ENCODE data around the gene CARD11. TPM values are rescaled to one million over a fixed set of nuclear protein-coding genes. Genes with fewer than 3 reads are reported as not detected.

The CARD11 gene
- total and polyA plus RNA-seq, 11 donors: 0.15 to 3.2 (median 0.33) TPM; not detected in 2

DNA sequence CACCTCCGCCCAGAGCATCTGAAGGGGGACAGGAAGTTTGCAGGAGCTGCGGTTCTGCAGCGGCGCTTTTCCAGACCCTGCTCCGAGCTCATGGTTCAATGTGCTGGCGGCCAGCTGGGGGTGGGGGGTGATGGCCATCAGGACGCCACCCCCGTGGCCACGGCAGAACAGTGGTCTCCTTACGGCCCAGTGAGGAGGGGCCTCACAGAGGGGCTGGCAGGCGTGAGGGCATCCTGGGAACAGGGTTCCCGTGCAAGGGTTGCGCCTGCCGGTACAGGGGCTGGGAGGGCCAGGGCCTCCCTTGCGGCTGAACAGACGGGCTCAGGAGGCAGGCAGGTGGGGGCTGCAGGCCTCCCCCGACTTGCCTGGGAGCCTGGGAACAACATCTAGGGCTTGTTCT is 160.6 kb downstream of the CARD11 start:
- no peaks in the 10 kb centered on the region for H3K9me3 ChIP-seq
- peaks cover 0 to 7% (median 0%) of the 10 kb centered on the region in 12 donors for H3K4me1 ChIP-seq
- WGBS, 4 donors: 76 to 91% (median 80%) methylated on average over 4 to 17 of the region's 17 CpGs
- H3K27me3 ChIP-seq: no peaks in the 10 kb centered on the region
- ATAC-seq (no peak), DNase-seq (no peak)
- no peak overlapping the region for H3K27ac ChIP-seq
- no peak overlapping the region for H3K4me3 ChIP-seq
- no peaks in the 10 kb centered on the region for H3K36me3 ChIP-seq
- intact Hi-C loops (cut with DNase I): loop anchor here in 1 of 10 donors (10.0 kb wide), 1 partner anchor 792 kb away; no protein-coding TSS in a partner anchor
- TF ChIP-seq CTCF (IDR thresholded peaks at IDR 0.05): no peak
- TF ChIP-seq POLR2A (IDR thresholded peaks at IDR 0.05): no peak

DNA sequence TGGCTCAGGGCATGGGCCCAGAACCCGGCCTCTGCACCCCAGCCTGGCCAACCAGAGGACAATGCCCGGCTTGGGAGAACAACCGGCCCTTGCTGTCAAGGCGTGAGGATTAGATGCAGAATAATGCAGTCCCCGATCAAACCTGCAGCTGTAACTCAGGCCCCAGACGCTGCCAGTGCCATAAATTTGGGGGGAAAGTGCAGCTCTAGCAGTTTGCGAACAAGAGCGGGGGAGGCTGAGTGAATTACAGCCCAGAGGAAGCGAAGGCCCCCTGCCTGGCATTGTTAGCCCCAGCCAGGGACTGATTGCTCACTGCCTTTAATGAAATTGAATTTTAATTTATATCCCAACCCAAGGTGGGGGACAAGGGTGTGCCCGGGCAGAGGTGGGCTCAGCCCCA is 161.6 kb downstream of the CARD11 start:
- H3K9me3 ChIP-seq: no peaks in the 10 kb centered on the region
- H3K4me1 ChIP-seq: peaks cover 0 to 7% (median 0%) of the 10 kb centered on the region in 12 donors
- ATAC-seq: no peak
- no peak for TF ChIP-seq CTCF (IDR thresholded peaks at IDR 0.05)
- no peak for TF ChIP-seq POLR2A (IDR thresholded peaks at IDR 0.05)
- WGBS, 4 donors: 80 to 92% (median 82%) methylated on average over 9 to 10 of the region's 10 CpGs
- no peak overlapping the region for H3K4me3 ChIP-seq
- intact Hi-C loops (cut with DNase I): loop anchor here in 1 of 10 donors (10.0 kb wide), 1 partner anchor 793 kb away; no protein-coding TSS in a partner anchor
- no peaks in the 10 kb centered on the region for H3K36me3 ChIP-seq
- DNase-seq: no peak
- H3K27me3 ChIP-seq: no peaks in the 10 kb centered on the region
- H3K27ac ChIP-seq: no peak overlapping the region

DNA sequence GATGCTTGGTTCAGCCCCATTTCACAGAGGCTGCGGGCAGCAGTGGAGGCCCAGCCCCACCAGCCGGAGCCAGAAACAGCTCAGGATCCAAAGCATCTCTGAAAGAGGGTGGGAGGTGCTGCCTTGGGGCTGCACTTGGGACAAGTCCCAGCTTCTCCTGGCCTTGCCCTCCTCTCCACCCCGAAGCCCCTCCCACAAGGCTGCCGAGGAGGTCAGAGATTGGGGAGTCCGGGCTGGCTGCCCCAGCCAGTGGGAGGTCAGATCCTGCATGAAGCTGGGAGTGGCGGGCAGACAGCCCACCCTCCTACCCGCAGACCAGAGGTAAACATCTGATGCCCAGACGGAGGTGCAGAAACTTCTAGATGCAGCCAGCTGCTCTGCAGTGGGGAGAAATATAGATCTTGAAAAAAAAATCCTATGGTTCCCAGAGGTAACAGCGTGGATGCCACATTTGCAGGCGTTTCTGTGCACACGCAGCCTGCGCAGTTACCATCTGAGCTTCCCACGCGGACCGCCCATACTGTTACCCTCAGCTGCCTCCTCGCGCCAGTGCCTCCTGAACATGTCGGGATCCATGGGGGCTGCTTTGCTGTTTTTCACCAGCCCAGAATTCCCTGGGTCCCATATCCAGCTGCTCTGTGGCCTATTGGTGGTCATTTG is 162.7 kb downstream of the CARD11 start:
- Histone ChIP-seq H3K4me1 (peaks cover 0 to 7% (median 0%) of the 10 kb centered on the region in 12 donors), H3K27me3 (no peaks in the 10 kb centered on the region), H3K4me3 (no peak overlapping the region), H3K9me3 (no peaks in the 10 kb centered on the region), H3K36me3 (no peaks in the 10 kb centered on the region), H3K27ac (no peak overlapping the region)
- WGBS, 4 donors: 60 to 83% (median 67%) methylated on average over 15 to 18 of the region's 18 CpGs
- intact Hi-C loops (cut with DNase I): loop anchor here in 1 of 10 donors (10.0 kb wide), 1 partner anchor 794 kb away; no protein-coding TSS in a partner anchor
- TF ChIP-seq CTCF (IDR thresholded peaks at IDR 0.05) (no peak), POLR2A (IDR thresholded peaks at IDR 0.05) (no peak)
- ATAC-seq: no peak
- no peak for DNase-seq

GRCh38 chr7:2880051-2880450 is 163.6 kb downstream of the CARD11 start:
- no peaks in the 10 kb centered on the region for H3K27me3 ChIP-seq
- peaks cover 0 to 7% (median 0%) of the 10 kb centered on the region in 12 donors for H3K4me1 ChIP-seq
- no peak overlapping the region for H3K27ac ChIP-seq
- H3K9me3 ChIP-seq: no peaks in the 10 kb centered on the region
- TF ChIP-seq CTCF (IDR thresholded peaks at IDR 0.05): no peak
- TF ChIP-seq POLR2A (IDR thresholded peaks at IDR 0.05): no peak
- DNase-seq (no peak), ATAC-seq (no peak)
- no peak overlapping the region for H3K4me3 ChIP-seq
- intact Hi-C loops (cut with DNase I): loop anchor here in 1 of 10 donors (10.0 kb wide), 1 partner anchor 795 kb away; no protein-coding TSS in a partner anchor
- no peaks in the 10 kb centered on the region for H3K36me3 ChIP-seq
- 68 to 79% (median 73%) methylated on average over 8 of the region's 8 CpGs for WGBS, 4 donors

Data from heart left ventricle (tissue), 16 donors.